Measurements from ENCODE around the gene FMO5. TPM values are rescaled to one million over a fixed set of nuclear protein-coding genes. Genes with fewer than 3 reads are reported as not detected.

The FMO5 gene
- total and polyA plus RNA-seq, 2 of the 13 experiments (the other 11 are each of a cell fraction or from before 2014, with no cell fraction given): 48.2 to 149 TPM

DNA sequence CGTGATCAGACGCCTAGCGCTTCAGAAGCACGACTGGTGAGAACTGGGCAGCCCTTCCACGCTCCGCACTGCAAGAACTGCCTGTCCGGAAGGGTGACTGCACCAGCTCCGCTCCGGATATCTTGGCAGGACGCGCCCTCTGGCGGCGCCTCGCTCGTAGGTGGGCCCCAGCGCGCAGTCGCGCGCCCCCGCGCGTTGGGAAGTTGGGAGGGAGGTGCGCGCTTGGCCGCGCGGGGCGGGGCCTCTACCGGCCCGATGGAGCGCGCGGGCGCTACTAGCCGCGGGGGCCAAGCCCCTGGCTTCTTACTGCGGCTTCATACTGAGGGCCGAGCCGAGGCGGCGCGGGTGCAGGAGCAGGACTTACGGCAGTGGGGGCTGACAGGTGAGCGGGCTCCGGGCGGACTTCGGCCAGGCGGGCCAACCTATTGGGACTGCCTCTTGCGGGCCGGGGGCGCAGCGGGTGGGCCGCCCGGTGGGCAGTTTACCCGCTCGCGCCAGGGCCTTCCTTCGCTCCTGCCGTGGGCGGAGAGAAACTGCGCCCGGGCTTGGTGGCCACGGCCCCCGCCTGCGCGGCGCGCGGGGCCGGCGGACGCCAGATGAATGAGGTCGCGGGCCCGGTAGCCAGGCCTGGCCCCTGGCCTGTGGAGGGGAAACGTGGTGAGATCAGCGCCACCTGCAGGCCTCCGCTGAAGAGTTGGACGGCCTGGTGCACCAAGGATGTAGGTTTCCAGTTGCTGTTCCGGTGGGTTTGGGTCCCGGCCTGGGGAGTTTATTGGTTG, 17.5 kb upstream of the FMO5 start, which contains the start of gene CHD1L (continued):
- TF ChIP-seq ZNF549 (CRISPR knock-in tag; IDR thresholded peaks at IDR 0.05) (no peak), SIN3B (IDR thresholded peaks at IDR 0.05; ENCODE audit: low read length) (peak; percentile 56; the same call in 1 of the 2 replicates), ZNF768 (CRISPR knock-in tag; IDR thresholded peaks at IDR 0.05) (peak; percentile 71), NFATC3 (CRISPR knock-in tag; IDR thresholded peaks at IDR 0.05) (no peak), SMYD3 (CRISPR knock-in tag; IDR thresholded peaks at IDR 0.05) (peak; percentile 96), SMAD1 (CRISPR knock-in tag; IDR thresholded peaks at IDR 0.05; ENCODE audit: borderline replicate concordance, low read depth) (peak; percentile 94), ZFP41 (CRISPR knock-in tag; IDR thresholded peaks at IDR 0.05; ENCODE audit: borderline replicate concordance) (no peak; the same call in 1 of the 2 replicates), ZBTB3 (CRISPR knock-in tag; IDR thresholded peaks at IDR 0.05; ENCODE audit: borderline replicate concordance, low read depth) (no peak), ZNF567 (CRISPR knock-in tag; IDR thresholded peaks at IDR 0.05; ENCODE audit: borderline replicate concordance) (peak; percentile 86; the same call in 1 of the 2 replicates), RELA (CRISPR knock-in tag; IDR thresholded peaks at IDR 0.05) (peak; percentile 43; the same call in 1 of the 2 replicates), SYNCRIP (IDR thresholded peaks at IDR 0.05; ENCODE audit: insufficient read depth, low read depth, low read length) (no peak), ZFP36L1 (CRISPR knock-in tag; IDR thresholded peaks at IDR 0.05) (peak; percentile 80), POLR2G (IDR thresholded peaks at IDR 0.05; ENCODE audit: low read depth, low read length) (peak; percentile 79), ZNF264 (CRISPR knock-in tag; IDR thresholded peaks at IDR 0.05) (peak; percentile 55; the same call in 1 of the 2 replicates), HNRNPK (IDR thresholded peaks at IDR 0.05; ENCODE audit: low read depth, low read length, poor library complexity, severe bottlenecking) (peak; percentile 22), ZNF253 (CRISPR knock-in tag; IDR thresholded peaks at IDR 0.05; ENCODE audit: borderline replicate concordance) (no peak), KDM4B (CRISPR knock-in tag; IDR thresholded peaks at IDR 0.05) (0 out of 2 replicates have a peak, but pooled peaks have one; percentile 49), MAF1 (CRISPR knock-in tag; IDR thresholded peaks at IDR 0.05; ENCODE audit: borderline replicate concordance) (0 out of 2 replicates have a peak, but pooled peaks have one; percentile 23)
- TF ChIP-seq, protein P1, sequence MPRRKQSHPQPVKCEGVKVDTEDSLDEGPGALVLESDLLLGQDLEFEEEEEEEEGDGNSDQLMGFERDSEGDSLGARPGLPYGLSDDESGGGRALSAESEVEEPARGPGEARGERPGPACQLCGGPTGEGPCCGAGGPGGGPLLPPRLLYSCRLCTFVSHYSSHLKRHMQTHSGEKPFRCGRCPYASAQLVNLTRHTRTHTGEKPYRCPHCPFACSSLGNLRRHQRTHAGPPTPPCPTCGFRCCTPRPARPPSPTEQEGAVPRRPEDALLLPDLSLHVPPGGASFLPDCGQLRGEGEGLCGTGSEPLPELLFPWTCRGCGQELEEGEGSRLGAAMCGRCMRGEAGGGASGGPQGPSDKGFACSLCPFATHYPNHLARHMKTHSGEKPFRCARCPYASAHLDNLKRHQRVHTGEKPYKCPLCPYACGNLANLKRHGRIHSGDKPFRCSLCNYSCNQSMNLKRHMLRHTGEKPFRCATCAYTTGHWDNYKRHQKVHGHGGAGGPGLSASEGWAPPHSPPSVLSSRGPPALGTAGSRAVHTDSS (CRISPR knock-in tag; conservative IDR thresholded peaks at IDR 0.05): peak; percentile 58; the same call in 1 of the 2 replicates
- TF ChIP-seq, protein P2, sequence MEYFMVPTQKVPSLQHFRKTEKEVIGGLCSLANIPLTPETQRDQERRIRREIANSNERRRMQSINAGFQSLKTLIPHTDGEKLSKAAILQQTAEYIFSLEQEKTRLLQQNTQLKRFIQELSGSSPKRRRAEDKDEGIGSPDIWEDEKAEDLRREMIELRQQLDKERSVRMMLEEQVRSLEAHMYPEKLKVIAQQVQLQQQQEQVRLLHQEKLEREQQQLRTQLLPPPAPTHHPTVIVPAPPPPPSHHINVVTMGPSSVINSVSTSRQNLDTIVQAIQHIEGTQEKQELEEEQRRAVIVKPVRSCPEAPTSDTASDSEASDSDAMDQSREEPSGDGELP (IDR thresholded peaks at IDR 0.05; ENCODE audit: borderline replicate concordance, low read depth): peak; percentile 19; the same call in 1 of the 2 replicates
- TF ChIP-seq, protein P3, sequence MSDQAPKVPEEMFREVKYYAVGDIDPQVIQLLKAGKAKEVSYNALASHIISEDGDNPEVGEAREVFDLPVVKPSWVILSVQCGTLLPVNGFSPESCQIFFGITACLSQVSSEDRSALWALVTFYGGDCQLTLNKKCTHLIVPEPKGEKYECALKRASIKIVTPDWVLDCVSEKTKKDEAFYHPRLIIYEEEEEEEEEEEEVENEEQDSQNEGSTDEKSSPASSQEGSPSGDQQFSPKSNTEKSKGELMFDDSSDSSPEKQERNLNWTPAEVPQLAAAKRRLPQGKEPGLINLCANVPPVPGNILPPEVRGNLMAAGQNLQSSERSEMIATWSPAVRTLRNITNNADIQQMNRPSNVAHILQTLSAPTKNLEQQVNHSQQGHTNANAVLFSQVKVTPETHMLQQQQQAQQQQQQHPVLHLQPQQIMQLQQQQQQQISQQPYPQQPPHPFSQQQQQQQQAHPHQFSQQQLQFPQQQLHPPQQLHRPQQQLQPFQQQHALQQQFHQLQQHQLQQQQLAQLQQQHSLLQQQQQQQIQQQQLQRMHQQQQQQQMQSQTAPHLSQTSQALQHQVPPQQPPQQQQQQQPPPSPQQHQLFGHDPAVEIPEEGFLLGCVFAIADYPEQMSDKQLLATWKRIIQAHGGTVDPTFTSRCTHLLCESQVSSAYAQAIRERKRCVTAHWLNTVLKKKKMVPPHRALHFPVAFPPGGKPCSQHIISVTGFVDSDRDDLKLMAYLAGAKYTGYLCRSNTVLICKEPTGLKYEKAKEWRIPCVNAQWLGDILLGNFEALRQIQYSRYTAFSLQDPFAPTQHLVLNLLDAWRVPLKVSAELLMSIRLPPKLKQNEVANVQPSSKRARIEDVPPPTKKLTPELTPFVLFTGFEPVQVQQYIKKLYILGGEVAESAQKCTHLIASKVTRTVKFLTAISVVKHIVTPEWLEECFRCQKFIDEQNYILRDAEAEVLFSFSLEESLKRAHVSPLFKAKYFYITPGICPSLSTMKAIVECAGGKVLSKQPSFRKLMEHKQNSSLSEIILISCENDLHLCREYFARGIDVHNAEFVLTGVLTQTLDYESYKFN (CRISPR knock-in tag; conservative IDR thresholded peaks at IDR 0.05): peak; percentile 57; the same call in 1 of the 2 replicates

Data from HepG2 (cell line).